HEK293 (cell line): ENCODE measurements around the gene DNAL4.
A peak's percentile ranks its signal among the peaks of the same experiment; 100 is the strongest.

Experiments
- CTCF ChIA-PET: fragments of 350-600 bp; formaldehyde crosslinking; extraction: SDS; loops from one replicate; lab custom pipeline; 2021; ENCODE audit warnings: antibody characterized with exemption; lab: Yijun Ruan, JAX
- POLR2A ChIA-PET: fragments of 300-600 bp; formaldehyde crosslinking; extraction: SDS; loops from one replicate; lab custom pipeline; 2020; ENCODE audit warnings: antibody characterized with exemption, inconsistent platforms; lab: Yijun Ruan, JAX
- H3K27ac ChIP-seq: fragments of 200-500 bp; sonication (Bioruptor generic); 2 replicates; pipeline ENCODE4 v1.5.1; 2014; ENCODE audit warnings: low read depth, low read length, control low read depth, inconsistent platforms; ENCODE audit errors: extremely low read depth
- H3K36me3 ChIP-seq, 2 experiments: fragments of 200-500 bp in 1 of 2; sonication (Bioruptor generic) in 1 of 2; 1 replicate in 1 of 2; 2 replicates in 1 of 2; pipeline ENCODE4 v1.5.1; 2014 to 2017; ENCODE audit warnings: inconsistent platforms in 2 of 2, low read length in 2 of 2; ENCODE audit not compliant: control insufficient read depth in 2 of 2, insufficient read depth in 1 of 2
- H3K4me1 ChIP-seq: fragments of 200-500 bp; sonication (Bioruptor generic); 2 replicates; pipeline ENCODE4 v1.5.1; 2014; ENCODE audit warnings: mild to moderate bottlenecking, low read length, inconsistent platforms; ENCODE audit not compliant: control insufficient read depth, insufficient read depth
- H3K4me3 ChIP-seq: 2 replicates; pipeline ENCODE4 v1.5.1; 2011; ENCODE audit warnings: low read depth, mild to moderate bottlenecking, control low read depth, low read length, moderate library complexity
- H3K9me3 ChIP-seq: fragments of 200-500 bp; sonication (Bioruptor generic); 2 replicates; pipeline ENCODE4 v1.5.1; 2014; ENCODE audit warnings: low read depth, low read length, inconsistent platforms; ENCODE audit not compliant: control insufficient read depth, insufficient read depth
- GLI4 ChIP-seq: fragments of 450-650 bp; formaldehyde crosslinking; IDR thresholded peaks from 2 replicates; pipeline ENCODE4 v1.5.1; 2016; ENCODE audit warnings: missing biosample characterization, missing genetic modification characterization
- GLIS1 ChIP-seq: fragments of 450-650 bp; formaldehyde crosslinking; IDR thresholded peaks from 2 replicates; pipeline ENCODE4 v1.5.1; 2016; ENCODE audit warnings: missing biosample characterization, missing genetic modification characterization
- KLF9 ChIP-seq: fragments of 450-650 bp; formaldehyde crosslinking; IDR thresholded peaks from 2 replicates; pipeline ENCODE4 v1.5.1; 2016; ENCODE audit warnings: missing biosample characterization, missing genetic modification characterization, low read depth
- PATZ1 ChIP-seq: fragments of 450-650 bp; formaldehyde crosslinking; IDR thresholded peaks from 2 replicates; pipeline ENCODE4 v1.5.1; 2016; ENCODE audit warnings: missing biosample characterization, missing genetic modification characterization
- PRDM2 ChIP-seq: fragments of 450-650 bp; formaldehyde crosslinking; IDR thresholded peaks from 2 replicates; pipeline ENCODE4 v1.5.1; 2016; ENCODE audit warnings: missing biosample characterization, missing genetic modification characterization, borderline replicate concordance
- SCRT1 ChIP-seq: fragments of 450-650 bp; formaldehyde crosslinking; IDR thresholded peaks from 2 replicates; pipeline ENCODE4 v1.5.1; 2016; ENCODE audit warnings: missing biosample characterization, missing genetic modification characterization, borderline replicate concordance
- SETDB1 ChIP-seq: IDR thresholded peaks from one replicate; pipeline ENCODE4 v1.6.1; 2017; ENCODE audit warnings: mild to moderate bottlenecking, low read length, moderate library complexity, mixed read lengths; ENCODE audit not compliant: insufficient read length
- SP2 ChIP-seq: fragments of 450-650 bp; formaldehyde crosslinking; IDR thresholded peaks from 2 replicates; pipeline ENCODE4 v1.5.1; 2016; ENCODE audit warnings: missing biosample characterization, missing genetic modification characterization
- ZBTB1 ChIP-seq: fragments of 450-650 bp; formaldehyde crosslinking; IDR thresholded peaks from 2 replicates; pipeline ENCODE4 v1.5.1; 2016; ENCODE audit warnings: missing biosample characterization, missing genetic modification characterization
- ZBTB20 ChIP-seq: fragments of 450-650 bp; formaldehyde crosslinking; IDR thresholded peaks from 2 replicates; pipeline ENCODE4 v1.5.1; 2016; ENCODE audit warnings: missing biosample characterization, missing genetic modification characterization
- ZNF114 ChIP-seq: fragments of 450-650 bp; formaldehyde crosslinking; IDR thresholded peaks from 2 replicates; pipeline ENCODE4 v1.5.0; 2017; ENCODE audit warnings: missing biosample characterization, missing genetic modification characterization
- ZNF19 ChIP-seq: fragments of 450-650 bp; formaldehyde crosslinking; IDR thresholded peaks from 2 replicates; pipeline ENCODE4; 2016; ENCODE audit warnings: missing biosample characterization, missing genetic modification characterization, low read depth
- ZNF23 ChIP-seq: fragments of 450-650 bp; formaldehyde crosslinking; IDR thresholded peaks from 2 replicates; pipeline ENCODE4 v1.5.1; 2016; ENCODE audit warnings: missing biosample characterization, missing genetic modification characterization, borderline replicate concordance
- ZNF274 ChIP-seq, 2 experiments: fragments of 200-500 bp in 1 of 2; fragments of 450-650 bp in 1 of 2; sonication (Bioruptor generic) in 1 of 2; formaldehyde crosslinking in 1 of 2; IDR thresholded peaks; 2 replicates each; pipeline versions ENCODE4 v1.5.1 to v1.6.1; 2014 to 2016; ENCODE audit warnings: borderline replicate concordance in 1 of 2, inconsistent platforms in 1 of 2, low read length in 1 of 2, missing biosample characterization in 1 of 2, missing genetic modification characterization in 1 of 2
- ZNF48 ChIP-seq: fragments of 450-650 bp; formaldehyde crosslinking; IDR thresholded peaks from 2 replicates; pipeline ENCODE4 v1.5.1; 2016; ENCODE audit warnings: missing biosample characterization, missing genetic modification characterization
- ZNF488 ChIP-seq: fragments of 450-650 bp; formaldehyde crosslinking; IDR thresholded peaks from 2 replicates; pipeline ENCODE4 v1.5.1; 2016; ENCODE audit warnings: missing biosample characterization, missing genetic modification characterization
- ZNF529 ChIP-seq: fragments of 450-650 bp; formaldehyde crosslinking; IDR thresholded peaks from 2 replicates; pipeline ENCODE4 v1.5.1; 2017; ENCODE audit warnings: missing genetic modification characterization, missing biosample characterization; ENCODE audit not compliant: insufficient replicate concordance
- ZNF571 ChIP-seq: fragments of 450-650 bp; formaldehyde crosslinking; IDR thresholded peaks from 2 replicates; pipeline ENCODE4 v1.5.0; 2017; ENCODE audit warnings: missing biosample characterization, missing genetic modification characterization
- ZNF585B ChIP-seq: fragments of 450-650 bp; formaldehyde crosslinking; IDR thresholded peaks from 2 replicates; pipeline ENCODE4 v1.5.1; 2016; ENCODE audit warnings: missing biosample characterization, missing genetic modification characterization
- ZNF626 ChIP-seq: fragments of 450-650 bp; sonication (Bioruptor Pico); formaldehyde crosslinking; IDR thresholded peaks from 2 replicates; pipeline ENCODE4 v1.5.1; 2018; ENCODE audit warnings: missing biosample characterization, missing genetic modification characterization, inconsistent platforms
- ZNF658 ChIP-seq: fragments of 450-650 bp; formaldehyde crosslinking; IDR thresholded peaks from 2 replicates; pipeline ENCODE4; 2016; ENCODE audit warnings: missing biosample characterization, missing genetic modification characterization
- ZNF768 ChIP-seq: fragments of 450-650 bp; formaldehyde crosslinking; IDR thresholded peaks from 2 replicates; pipeline ENCODE4 v1.5.1; 2018; ENCODE audit warnings: missing biosample characterization, mild to moderate bottlenecking, missing genetic modification characterization
- ZNF785 ChIP-seq: fragments of 450-650 bp; formaldehyde crosslinking; IDR thresholded peaks from 2 replicates; pipeline ENCODE4 v1.5.1; 2016; ENCODE audit warnings: missing biosample characterization, missing genetic modification characterization
- ZNF830 ChIP-seq: fragments of 450-650 bp; IDR thresholded peaks from 2 replicates; pipeline ENCODE4 v1.5.0; 2018; ENCODE audit warnings: missing biosample characterization, missing genetic modification characterization, low read depth, mild to moderate bottlenecking, moderate library complexity
- ZSCAN18 ChIP-seq: fragments of 450-650 bp; formaldehyde crosslinking; IDR thresholded peaks from 2 replicates; pipeline ENCODE4 v1.5.1; 2016; ENCODE audit warnings: missing biosample characterization, missing genetic modification characterization
- ZSCAN23 ChIP-seq: fragments of 450-650 bp; formaldehyde crosslinking; IDR thresholded peaks from 2 replicates; pipeline ENCODE4 v1.5.1; 2016; ENCODE audit warnings: missing biosample characterization, missing genetic modification characterization

The DNAL4 gene

GRCh38 chr22:38835888-38836301, 42.0 kb upstream of the DNAL4 start (continued):
- no peak for TF ChIP-seq SP2
- no peak for TF ChIP-seq ZNF571
- TF ChIP-seq ZNF114 (tag by site-specific recombination) = no peak
- TF ChIP-seq ZNF48 (tag by site-specific recombination) = no peak
- no peak for TF ChIP-seq ZNF19 (tag by site-specific recombination)
- TF ChIP-seq ZNF830 = no peak
- TF ChIP-seq PATZ1 (tag by site-specific recombination) = peak; percentile 40; the same call in 1 of the 2 replicates
- TF ChIP-seq KLF9 (tag by site-specific recombination) = peak; percentile 58; the same call in 1 of the 2 replicates
- no peak for TF ChIP-seq GLI4 (tag by site-specific recombination)
- peak; percentile 31; the same call in 1 of the 2 replicates for TF ChIP-seq GLIS1 (tag by site-specific recombination)
- no peak for TF ChIP-seq ZNF585B (tag by site-specific recombination)
- TF ChIP-seq ZNF626 (tag by site-specific recombination) = no peak
- TF ChIP-seq ZNF529 (tag by site-specific recombination) = no peak

- POLR2A ChIA-PET = no interaction called here
- CTCF ChIA-PET = interaction anchor here (0.6 to 1.7 kb wide), 4 partner anchors 10 to 313 kb away, joined by 3 to 5 read pairs (median 4); no protein-coding TSS in a partner anchor
- H3K4me3 ChIP-seq = no peak overlapping the region
- H3K9me3 ChIP-seq = no peaks in the 10 kb centered on the region
- H3K27ac ChIP-seq = no peak overlapping the region
- H3K36me3 ChIP-seq = no peaks in the 10 kb centered on the region
- H3K4me1 ChIP-seq = 0 out of 2 replicates have a peak, but pooled peaks cover 2% of the 10 kb centered on the region
- TF ChIP-seq ZSCAN23 (tag by site-specific recombination) (no peak), ZNF785 (no peak), SCRT1 (tag by site-specific recombination) (no peak), ZSCAN18 (tag by site-specific recombination) (no peak), ZBTB1 (tag by site-specific recombination) (no peak), ZNF768 (tag by site-specific recombination) (no peak), ZNF23 (no peak), ZNF488 (tag by site-specific recombination) (no peak), ZNF658 (tag by site-specific recombination) (no peak), ZNF274 (IDR thresholded peaks at IDR 0.05; ENCODE audit: low read length) (no peak), ZNF274 (tag by site-specific recombination; IDR thresholded peaks at IDR 0.05; ENCODE audit: borderline replicate concordance) (no peak), ZNF114 (tag by site-specific recombination) (no peak), PRDM2 (tag by site-specific recombination) (no peak), SETDB1 (no peak), ZBTB20 (no peak)
Observed at GRCh38 chr22:38834991-38835390, 41.0 kb upstream of the DNAL4 start.
